AG04450 (cell line): ENCODE measurements around the gene BMPR1B. TPM values are rescaled to one million over a fixed set of nuclear protein-coding genes. Genes with fewer than 3 reads are reported as not detected.

Source experiments
- CTCF ChIA-PET: fragments of 300-600, 350-600 bp; formaldehyde crosslinking; extraction: SDS; loops from one replicate; lab custom pipeline; 2022; ENCODE audit warnings: antibody characterized with exemption, inconsistent platforms; lab: Charles Lee
- POLR2A ChIA-PET: fragments of 350-600 bp; formaldehyde crosslinking; extraction: SDS; loops from one replicate; lab custom pipeline; 2021; ENCODE audit warnings: antibody characterized with exemption, inconsistent platforms; lab: Yijun Ruan, JAX
- DNase-seq: peaks from one replicate; pipeline ENCODE4 v3.0.0-alpha.2; 2011; ENCODE audit warnings: low read depth, low spot score
- H3K27ac ChIP-seq: one replicate; pipeline ENCODE4 v1.5.1; 2012; ENCODE audit warnings: low read depth, low read length, control low read depth
- H3K27me3 ChIP-seq: one replicate; pipeline ENCODE4 v1.6.0; 2012; ENCODE audit warnings: low read length; ENCODE audit not compliant: control insufficient read depth, insufficient read depth
- H3K4me3 ChIP-seq: 2 replicates; pipeline ENCODE4 v1.5.1; 2011; ENCODE audit warnings: mild to moderate bottlenecking, low read depth, low read length, control low read depth
- H3K9me3 ChIP-seq: 2 replicates; pipeline ENCODE4 v1.5.1; 2012; ENCODE audit warnings: low read length; ENCODE audit not compliant: control insufficient read depth, insufficient read depth
- polyA plus RNA-seq: library from polyadenylated mRNA; depleted of rRNA; stranded (reverse); fragments of >200 nt; gene quantifications from 2 replicates; pipeline ENCODE4 v1.2.3, GENCODE V29; 2011
- TF ChIP-seq, protein P1 (sequence below): IDR thresholded peaks from 2 replicates; pipeline ENCODE4 v1.5.1; 2011; ENCODE audit warnings: low read depth, low read length, control low read depth, inconsistent platforms

BMPR1B gene
- polyA plus RNA-seq, 1 experiment: 0.42 TPM

DNA sequence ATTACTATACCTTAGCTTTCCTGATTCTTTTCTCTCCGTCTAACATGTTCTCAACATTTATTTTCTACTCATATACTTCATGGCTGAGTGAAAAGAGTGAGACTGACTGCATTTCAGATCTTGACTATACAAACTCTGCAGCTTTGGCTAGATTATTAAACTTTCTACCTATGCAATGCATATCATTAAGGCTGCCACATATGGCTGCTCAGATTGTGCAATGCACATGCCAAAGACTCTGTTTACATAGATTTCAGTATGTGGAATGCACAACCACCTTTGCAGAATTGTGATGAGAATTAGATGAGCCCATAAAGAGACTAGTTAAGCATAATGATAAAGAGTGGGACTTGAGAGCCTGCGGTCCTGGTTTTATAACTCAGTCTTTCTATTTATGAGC, 196.5 kb downstream of the BMPR1B start:
- Histone ChIP-seq H3K9me3 (no peaks in the 10 kb centered on the region), H3K27me3 (no peaks in the 10 kb centered on the region), H3K27ac (no peak overlapping the region), H3K4me3 (no peak overlapping the region)
- TF ChIP-seq, protein P1, sequence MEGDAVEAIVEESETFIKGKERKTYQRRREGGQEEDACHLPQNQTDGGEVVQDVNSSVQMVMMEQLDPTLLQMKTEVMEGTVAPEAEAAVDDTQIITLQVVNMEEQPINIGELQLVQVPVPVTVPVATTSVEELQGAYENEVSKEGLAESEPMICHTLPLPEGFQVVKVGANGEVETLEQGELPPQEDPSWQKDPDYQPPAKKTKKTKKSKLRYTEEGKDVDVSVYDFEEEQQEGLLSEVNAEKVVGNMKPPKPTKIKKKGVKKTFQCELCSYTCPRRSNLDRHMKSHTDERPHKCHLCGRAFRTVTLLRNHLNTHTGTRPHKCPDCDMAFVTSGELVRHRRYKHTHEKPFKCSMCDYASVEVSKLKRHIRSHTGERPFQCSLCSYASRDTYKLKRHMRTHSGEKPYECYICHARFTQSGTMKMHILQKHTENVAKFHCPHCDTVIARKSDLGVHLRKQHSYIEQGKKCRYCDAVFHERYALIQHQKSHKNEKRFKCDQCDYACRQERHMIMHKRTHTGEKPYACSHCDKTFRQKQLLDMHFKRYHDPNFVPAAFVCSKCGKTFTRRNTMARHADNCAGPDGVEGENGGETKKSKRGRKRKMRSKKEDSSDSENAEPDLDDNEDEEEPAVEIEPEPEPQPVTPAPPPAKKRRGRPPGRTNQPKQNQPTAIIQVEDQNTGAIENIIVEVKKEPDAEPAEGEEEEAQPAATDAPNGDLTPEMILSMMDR: no peak
- CTCF ChIA-PET: no interaction called here
- no peak for DNase-seq
- POLR2A ChIA-PET: no interaction called here

DNA sequence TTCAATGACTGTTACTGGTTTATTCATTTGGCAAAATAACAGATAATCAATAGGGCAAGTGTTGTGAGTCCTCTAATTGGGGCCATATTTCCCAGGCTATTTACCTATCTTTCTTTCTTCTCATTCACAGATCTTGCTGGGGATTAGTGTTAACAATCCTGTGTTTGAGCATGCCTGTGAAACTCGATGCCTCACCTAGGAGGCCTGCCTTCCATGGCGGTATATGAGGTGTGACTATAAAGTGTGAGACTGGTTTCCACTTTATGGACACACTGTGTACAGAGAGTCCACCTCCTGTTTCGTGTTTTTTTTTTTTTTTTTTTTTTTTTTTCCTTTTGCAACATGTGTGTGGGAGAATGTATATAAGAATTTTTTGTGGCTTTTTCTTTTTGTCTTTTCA, 199.3 kb downstream of the BMPR1B start:
- POLR2A ChIA-PET: no interaction called here
- H3K27me3 ChIP-seq: no peaks in the 10 kb centered on the region
- CTCF ChIA-PET: no interaction called here
- TF ChIP-seq, protein P1: no peak
- H3K4me3 ChIP-seq: no peak overlapping the region
- no peaks in the 10 kb centered on the region for H3K9me3 ChIP-seq
- H3K27ac ChIP-seq: no peak overlapping the region
- DNase-seq: no peak

DNA sequence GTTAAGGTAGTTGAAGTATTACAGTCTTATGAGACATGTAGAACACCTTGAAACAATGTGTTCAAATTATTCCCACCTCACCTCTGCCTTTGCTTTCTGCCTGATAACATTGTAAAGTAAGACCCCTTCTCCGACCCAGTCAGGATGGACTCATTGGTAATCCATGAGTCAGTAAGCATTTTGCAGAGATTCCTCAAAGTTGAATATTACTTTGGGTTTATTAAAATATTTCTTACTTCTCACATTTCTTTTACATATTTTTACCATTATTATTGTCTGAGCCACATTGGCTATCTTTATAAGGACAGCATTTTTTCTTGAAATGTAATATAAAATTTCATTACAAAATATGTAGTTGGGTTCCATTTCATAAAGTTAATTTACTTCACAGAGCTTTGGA, 201.6 kb downstream of the BMPR1B start:
- no peak for DNase-seq
- no peak overlapping the region for H3K4me3 ChIP-seq
- POLR2A ChIA-PET: no interaction called here
- H3K9me3 ChIP-seq: no peaks in the 10 kb centered on the region
- CTCF ChIA-PET: no interaction called here
- H3K27ac ChIP-seq: no peak overlapping the region
- H3K27me3 ChIP-seq: no peaks in the 10 kb centered on the region
- TF ChIP-seq, protein P1: no peak

DNA sequence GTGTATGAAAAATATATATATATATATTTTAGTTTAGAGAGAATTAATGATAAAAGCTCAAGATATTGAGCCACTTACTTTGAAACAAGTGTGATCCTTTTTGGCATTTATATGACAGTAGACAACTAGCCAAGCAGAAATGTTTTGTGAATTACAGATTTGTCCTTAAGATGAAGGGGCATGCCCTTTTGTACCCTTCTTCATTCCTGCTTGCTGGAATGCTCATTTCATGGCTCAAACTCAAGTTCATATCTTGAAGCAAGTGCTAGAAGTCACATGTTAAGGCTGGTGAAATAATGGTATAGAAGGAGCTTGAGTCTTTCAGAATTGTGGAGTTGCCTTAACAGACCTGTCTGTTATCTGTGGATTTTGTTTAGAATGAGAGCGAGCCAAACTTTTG, 203.0 kb downstream of the BMPR1B start:
- ChIA-PET POLR2A (no interaction called here), CTCF (no interaction called here)
- Histone ChIP-seq H3K27me3 (no peaks in the 10 kb centered on the region), H3K4me3 (no peak overlapping the region), H3K9me3 (no peaks in the 10 kb centered on the region), H3K27ac (no peak overlapping the region)
- TF ChIP-seq, protein P1: no peak
- no peak for DNase-seq

DNA sequence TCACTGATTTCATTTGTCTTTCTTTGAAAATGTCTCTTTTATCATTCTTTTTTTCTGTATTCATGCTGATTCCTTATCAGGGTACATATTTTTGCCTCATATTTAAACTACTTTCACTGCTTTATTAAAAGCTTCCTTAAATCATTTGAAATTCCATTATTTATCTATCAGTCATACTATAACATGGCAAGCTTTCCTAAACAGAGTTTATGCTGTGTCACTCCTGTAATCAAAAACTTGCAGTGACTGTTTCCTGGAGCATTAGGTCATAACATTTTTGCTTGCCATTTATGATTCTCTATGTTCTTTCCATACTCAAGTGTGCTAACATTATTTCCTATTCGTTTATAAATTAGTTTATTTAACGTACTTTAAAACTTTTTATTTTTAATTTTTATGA, 203.7 kb downstream of the BMPR1B start:
- DNase-seq: no peak
- no peaks in the 10 kb centered on the region for H3K9me3 ChIP-seq
- H3K4me3 ChIP-seq: no peak overlapping the region
- H3K27ac ChIP-seq: no peak overlapping the region
- no peaks in the 10 kb centered on the region for H3K27me3 ChIP-seq
- TF ChIP-seq, protein P1: no peak
- POLR2A ChIA-PET: no interaction called here
- CTCF ChIA-PET: no interaction called here
